HUES6 (cell line): ENCODE results near the gene FAM184B.

Experiments used
- H3K27ac ChIP-seq: 2 replicates; pipeline ENCODE4 v1.7.0; 2013; ENCODE audit warnings: low read depth, mild to moderate bottlenecking, low read length, inconsistent platforms
- H3K27me3 ChIP-seq: 2 replicates; pipeline ENCODE4 v1.6.1; 2013; ENCODE audit warnings: low read length; ENCODE audit not compliant: control insufficient read depth, insufficient read depth
- H3K36me3 ChIP-seq: 2 replicates; pipeline ENCODE4 v1.6.1; 2013; ENCODE audit warnings: low read length; ENCODE audit not compliant: control insufficient read depth, insufficient read depth
- H3K4me1 ChIP-seq: 2 replicates; pipeline ENCODE4 v1.6.1; 2013; ENCODE audit warnings: low read length; ENCODE audit not compliant: control insufficient read depth, insufficient read depth
- H3K4me3 ChIP-seq: 2 replicates; pipeline ENCODE4 v1.5.1; 2013; ENCODE audit warnings: low read depth, low read length
- H3K9ac ChIP-seq: one replicate; pipeline ENCODE4 v1.6.1; 2013; ENCODE audit warnings: mild to moderate bottlenecking, low read length
- H3K9me3 ChIP-seq: 2 replicates; pipeline ENCODE4 v1.6.1; 2013; ENCODE audit warnings: low read depth, low read length; ENCODE audit not compliant: control insufficient read depth, insufficient read depth

FAM184B gene

DNA sequence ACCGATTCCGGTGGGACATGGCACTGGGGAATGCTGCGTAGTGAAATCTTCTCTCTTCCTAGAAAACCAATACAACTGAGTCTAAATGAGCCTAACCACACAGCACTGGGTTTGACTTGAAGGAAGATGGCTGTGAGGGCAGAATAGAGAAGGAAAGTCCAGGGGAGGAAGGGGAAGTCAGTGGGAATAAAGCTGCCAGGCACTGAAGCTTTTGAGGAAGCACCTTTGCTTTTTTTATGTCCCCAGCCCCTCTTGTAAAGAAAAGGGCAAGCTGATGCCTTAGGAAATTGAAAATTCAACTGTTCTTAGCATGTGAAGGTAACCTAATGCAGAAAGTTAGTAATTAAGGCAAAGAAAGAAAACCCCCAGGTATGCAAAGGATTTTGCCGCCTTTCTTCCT is 146.4 kb downstream of the FAM184B start:
- Histone ChIP-seq H3K4me3 (no peak overlapping the region), H3K36me3 (peaks cover 66% of the 10 kb centered on the region), H3K9ac (no peak overlapping the region), H3K27me3 (no peaks in the 10 kb centered on the region), H3K9me3 (no peaks in the 10 kb centered on the region), H3K4me1 (no peaks in the 10 kb centered on the region), H3K27ac (no peak overlapping the region)

DNA sequence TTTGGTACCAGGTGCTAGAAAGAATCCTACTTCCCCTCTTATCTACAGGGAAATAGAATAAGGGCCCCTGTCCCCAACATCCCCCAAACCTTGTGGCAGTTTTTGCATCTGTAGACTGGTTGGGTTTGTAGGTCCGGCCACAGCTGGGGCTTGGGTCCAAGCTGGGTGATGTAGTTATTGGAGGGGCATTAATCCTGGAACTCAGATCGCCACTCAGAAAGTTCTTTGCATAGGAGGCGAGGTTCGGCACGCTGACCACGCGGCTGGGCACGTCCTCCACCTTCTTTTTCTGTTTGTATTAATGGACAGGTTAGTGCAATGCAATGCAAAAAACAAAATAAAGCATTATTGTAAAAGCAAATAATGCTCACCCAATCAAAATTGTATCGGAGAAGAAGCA is 147.8 kb downstream of the FAM184B start:
- Histone ChIP-seq H3K9ac (no peak overlapping the region), H3K27ac (no peak overlapping the region), H3K27me3 (no peaks in the 10 kb centered on the region), H3K4me3 (no peak overlapping the region), H3K4me1 (no peaks in the 10 kb centered on the region), H3K9me3 (no peaks in the 10 kb centered on the region), H3K36me3 (peaks cover 76% of the 10 kb centered on the region)

DNA sequence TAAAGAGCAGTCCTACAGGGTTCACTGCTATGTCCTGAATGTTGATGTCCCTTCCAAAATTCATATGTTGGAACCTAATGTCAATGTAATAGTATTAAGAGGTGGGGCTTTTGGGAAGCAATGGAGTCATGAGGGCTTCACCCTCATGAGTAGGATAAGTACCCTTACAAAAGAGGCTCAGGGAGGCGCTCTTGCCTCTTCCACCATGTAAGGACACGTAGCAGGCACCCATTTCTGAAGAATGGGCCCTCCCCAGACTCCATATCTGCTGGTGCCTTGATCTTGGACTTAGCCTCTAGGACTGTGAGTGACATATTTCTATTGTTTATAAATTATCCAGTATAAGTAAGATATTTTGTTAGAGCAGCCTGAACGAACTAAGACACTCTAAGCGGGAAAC is 151.2 kb downstream of the FAM184B start:
- H3K27ac ChIP-seq, result no peak overlapping the region
- H3K36me3 ChIP-seq, result peaks cover 99% of the 10 kb centered on the region
- H3K4me3 ChIP-seq, result no peak overlapping the region
- no peak overlapping the region for H3K9ac ChIP-seq
- H3K9me3 ChIP-seq, result no peaks in the 10 kb centered on the region
- H3K4me1 ChIP-seq, result no peaks in the 10 kb centered on the region
- no peaks in the 10 kb centered on the region for H3K27me3 ChIP-seq

DNA sequence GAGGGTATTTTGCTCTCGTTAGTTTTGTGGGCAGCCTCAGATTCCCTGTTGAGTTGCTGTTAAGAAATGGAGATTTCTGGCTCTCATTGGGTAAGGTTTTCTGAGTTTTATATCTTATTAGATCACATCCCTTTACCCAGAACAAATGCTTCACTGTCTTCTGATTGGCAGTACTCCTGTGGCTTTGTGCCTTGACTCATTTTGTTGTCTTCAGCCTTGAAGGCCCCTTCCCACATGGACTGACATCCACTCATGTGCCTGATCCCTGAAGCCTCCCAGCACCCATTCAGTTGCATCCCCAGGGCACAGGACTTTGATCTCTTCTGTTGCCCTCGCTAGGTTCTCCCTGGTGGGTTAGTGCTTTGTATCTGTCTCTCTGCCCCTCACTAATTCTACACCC is 156.6 kb downstream of the FAM184B start:
- Histone ChIP-seq H3K9ac (no peak overlapping the region), H3K36me3 (peaks cover 98% of the 10 kb centered on the region), H3K4me3 (no peak overlapping the region), H3K9me3 (no peaks in the 10 kb centered on the region), H3K27me3 (no peaks in the 10 kb centered on the region), H3K27ac (no peak overlapping the region), H3K4me1 (no peaks in the 10 kb centered on the region)

DNA sequence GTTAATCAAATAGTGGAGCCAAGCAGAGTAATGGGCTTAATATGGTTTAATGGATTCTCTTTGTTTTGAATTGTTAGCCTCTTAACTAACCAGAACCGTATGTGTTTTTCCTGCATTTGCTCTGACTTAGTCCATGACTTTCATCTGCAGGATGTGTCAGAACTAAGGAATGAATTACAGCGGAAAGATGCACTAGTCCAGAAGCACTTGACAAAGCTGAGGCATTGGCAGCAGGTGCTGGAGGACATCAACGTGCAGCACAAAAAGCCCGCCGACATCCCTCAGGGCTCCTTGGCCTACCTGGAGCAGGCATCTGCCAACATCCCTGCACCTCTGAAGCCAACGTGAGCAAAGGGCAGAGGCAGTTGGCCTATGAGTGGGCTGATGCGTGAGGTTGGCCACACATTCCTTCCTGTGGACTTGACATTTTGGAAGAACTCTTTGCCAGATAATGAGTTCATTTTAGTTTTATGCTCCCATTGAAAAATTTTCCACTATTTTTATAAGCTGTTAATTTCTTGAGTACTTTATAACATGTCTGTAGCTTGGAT is 157.9 kb downstream of the FAM184B start:
- no peaks in the 10 kb centered on the region for H3K27me3 ChIP-seq
- no peaks in the 10 kb centered on the region for H3K4me1 ChIP-seq
- peaks cover 98% of the 10 kb centered on the region for H3K36me3 ChIP-seq

DNA sequence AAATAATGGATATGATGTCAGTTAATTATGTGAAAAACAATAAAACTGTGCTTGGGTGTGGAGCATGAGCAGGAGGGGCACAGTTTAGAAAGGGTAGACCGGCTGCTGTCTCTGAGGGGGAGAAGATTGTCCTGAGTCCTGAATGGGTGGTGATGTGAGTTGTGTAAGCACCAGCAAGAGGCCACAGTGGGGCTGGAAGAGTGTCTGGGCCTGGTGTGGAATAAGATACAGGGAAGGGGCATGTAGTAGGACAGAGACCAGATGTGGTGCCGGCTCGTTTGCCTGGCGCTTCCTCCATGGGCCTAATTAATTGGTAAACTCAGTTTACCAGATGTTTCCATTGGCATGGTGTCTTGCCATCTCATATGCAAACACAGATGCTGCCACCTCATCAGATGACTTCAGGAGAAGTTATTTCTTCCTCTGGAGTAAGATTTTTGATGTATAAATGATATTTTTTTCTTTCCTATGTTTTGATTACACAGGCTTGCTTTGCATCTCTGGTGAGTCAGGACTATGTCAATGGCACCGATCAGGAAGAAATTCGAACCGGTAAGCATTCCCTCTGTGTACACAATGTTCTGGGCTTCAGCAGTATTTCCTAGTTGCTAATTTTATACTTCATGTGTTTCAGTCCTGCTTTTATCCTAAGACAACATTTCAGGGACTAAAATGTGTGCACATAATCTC is 161.9 kb downstream of the FAM184B start:
- H3K27ac ChIP-seq, result no peak overlapping the region
- no peaks in the 10 kb centered on the region for H3K4me1 ChIP-seq
- H3K9ac ChIP-seq, result no peak overlapping the region
- no peaks in the 10 kb centered on the region for H3K9me3 ChIP-seq
- H3K4me3 ChIP-seq, result no peak overlapping the region
- no peaks in the 10 kb centered on the region for H3K27me3 ChIP-seq
- H3K36me3 ChIP-seq, result peaks cover 82% of the 10 kb centered on the region

More for the DNA sequence above, 157.9 kb downstream of the FAM184B start:
- H3K9me3 ChIP-seq, result no peaks in the 10 kb centered on the region
- no peak overlapping the region for H3K9ac ChIP-seq
- no peak overlapping the region for H3K4me3 ChIP-seq
- H3K27ac ChIP-seq, result no peak overlapping the region

DNA sequence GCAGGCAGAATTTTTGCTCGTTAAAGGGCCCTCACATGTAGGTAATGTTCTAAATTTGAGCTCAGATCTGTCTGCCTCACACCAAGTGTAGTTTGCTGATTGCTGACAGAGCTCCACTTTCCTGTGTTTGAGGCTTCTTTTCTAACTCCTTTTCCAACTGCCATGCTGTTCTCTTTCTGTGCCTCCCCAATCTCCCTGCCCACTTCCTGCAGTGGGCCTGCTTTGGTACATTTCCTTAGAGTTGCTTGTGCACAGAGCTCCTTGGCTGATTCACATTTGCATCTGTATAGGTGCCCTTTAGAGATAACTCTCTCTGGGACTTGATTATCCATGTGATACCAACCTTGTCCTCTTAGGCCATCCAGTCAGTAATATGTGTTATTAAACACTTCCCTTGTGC is 162.5 kb downstream of the FAM184B start:
- Histone ChIP-seq H3K27ac (no peak overlapping the region), H3K36me3 (peaks cover 76% of the 10 kb centered on the region)

DNA sequence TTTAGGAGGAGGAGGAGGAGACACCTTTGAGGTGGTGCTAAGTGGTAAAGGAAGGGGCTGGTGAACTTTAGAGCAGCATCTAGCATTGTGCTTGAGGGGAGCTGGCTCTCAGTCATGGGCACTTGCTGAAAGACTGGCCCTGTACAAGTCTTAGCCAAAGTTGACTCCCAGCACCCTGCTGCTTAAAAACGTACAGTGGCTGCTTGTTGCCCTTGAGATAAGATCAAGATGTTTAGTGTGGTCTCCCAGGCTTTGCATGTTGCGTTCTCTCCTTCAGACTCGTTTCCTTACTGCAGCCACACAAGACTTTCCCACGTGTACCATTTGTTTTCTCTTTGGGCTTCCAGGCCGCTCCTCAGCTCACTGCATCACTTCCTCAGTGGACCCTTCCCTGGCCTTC is 165.1 kb downstream of the FAM184B start:
- H3K27ac ChIP-seq, result no peak overlapping the region
- 0 out of 2 replicates have a peak overlapping the region, but pooled peaks have one; percentile 18 for H3K4me3 ChIP-seq
- H3K4me1 ChIP-seq, result no peaks in the 10 kb centered on the region
- no peaks in the 10 kb centered on the region for H3K27me3 ChIP-seq
- no peaks in the 10 kb centered on the region for H3K9me3 ChIP-seq
- no peak overlapping the region for H3K9ac ChIP-seq
- H3K36me3 ChIP-seq, result peaks cover 50% of the 10 kb centered on the region

More for the DNA sequence above, 162.5 kb downstream of the FAM184B start:
- Histone ChIP-seq H3K27me3 (no peaks in the 10 kb centered on the region), H3K9me3 (no peaks in the 10 kb centered on the region), H3K9ac (no peak overlapping the region), H3K4me1 (no peaks in the 10 kb centered on the region), H3K4me3 (no peak overlapping the region)

DNA sequence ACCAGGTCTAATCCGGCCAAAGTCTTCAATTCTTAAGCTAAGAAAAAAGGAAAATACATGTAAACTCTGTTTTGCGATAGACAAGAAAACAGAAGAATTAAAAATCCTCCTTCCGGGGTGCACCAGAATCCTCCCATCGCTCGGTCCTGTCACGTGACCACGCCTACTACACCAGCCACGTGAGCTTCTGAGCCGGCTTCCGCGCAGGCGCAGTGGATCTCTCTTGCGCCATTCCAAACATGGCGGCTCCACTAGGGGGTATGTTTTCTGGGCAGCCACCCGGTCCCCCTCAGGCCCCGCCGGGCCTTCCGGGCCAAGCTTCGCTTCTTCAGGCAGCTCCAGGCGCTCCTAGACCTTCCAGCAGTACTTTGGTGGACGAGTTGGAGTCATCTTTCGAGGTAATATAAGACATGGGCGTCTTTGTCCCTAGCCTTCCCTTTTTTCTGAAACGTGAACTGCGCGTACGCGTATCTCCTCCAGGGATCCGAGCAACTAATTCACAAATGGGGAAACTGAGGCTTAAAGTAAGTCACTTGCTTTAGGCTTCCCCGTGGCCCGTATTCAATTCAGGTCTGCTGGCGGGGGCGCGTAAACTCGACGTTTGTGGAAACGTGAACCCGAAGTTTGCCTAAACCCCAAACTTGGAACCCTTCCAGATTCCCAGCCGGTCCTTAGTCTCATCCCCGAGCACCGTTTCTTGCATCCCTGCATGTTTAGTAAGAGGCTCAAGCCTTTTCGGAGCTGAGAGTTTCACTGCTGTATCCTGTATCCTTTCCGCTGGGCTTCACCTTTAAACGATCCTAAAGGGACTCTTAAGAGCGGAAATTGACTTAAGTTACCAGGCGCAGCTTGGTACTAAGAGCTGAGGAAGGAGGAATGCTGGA is 166.8 kb downstream of the FAM184B start, which contains the start of gene MED28:
Gene MED28 (plus strand): TSS at position 226 of the 884 bp plus-strand sequence. CDS start 14 bp downstream, at position 240.
- H3K4me3 ChIP-seq, result peak within 1 kb of the TSS; percentile 84
- H3K27me3 ChIP-seq, result no peaks in the 10 kb centered on the region
- H3K27ac ChIP-seq, result peak within 1 kb of the TSS; percentile 86
- H3K4me1 ChIP-seq, result no peaks in the 10 kb centered on the region
- peaks cover 34% of the 10 kb centered on the region for H3K36me3 ChIP-seq
- peak within 1 kb of the TSS; percentile 94 for H3K9ac ChIP-seq
- H3K9me3 ChIP-seq, result no peaks in the 10 kb centered on the region

DNA sequence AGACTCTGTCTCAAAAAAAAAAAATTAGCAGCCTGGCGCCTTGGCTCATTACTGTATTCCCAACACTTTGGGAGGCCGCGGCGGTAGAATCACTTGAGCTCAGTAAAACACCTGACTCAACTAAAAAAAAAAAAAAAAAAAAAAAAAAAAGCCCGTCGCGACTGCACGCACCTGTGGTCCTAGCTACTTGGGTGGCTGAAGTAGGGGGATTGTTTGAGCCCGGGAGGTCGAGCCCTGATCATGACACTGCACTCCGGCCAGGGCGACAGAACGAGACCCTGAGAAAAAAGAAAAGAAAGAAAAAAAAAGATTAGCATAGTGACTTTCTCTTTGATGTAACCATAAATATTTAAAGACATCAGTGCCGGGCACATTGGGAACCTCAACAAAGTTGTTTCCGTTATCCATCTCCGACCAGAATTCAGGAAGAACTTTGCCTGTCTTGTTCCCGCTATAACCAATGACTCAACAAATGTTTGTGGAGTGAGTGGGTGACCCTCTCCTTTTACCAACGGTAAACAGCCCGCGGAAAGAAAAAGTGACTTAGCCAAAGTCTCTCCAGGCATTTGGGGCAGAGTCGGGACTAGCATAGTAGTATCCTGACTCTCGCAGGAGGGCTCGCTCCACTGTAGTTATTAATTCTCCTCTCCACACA is 167.5 kb downstream of the FAM184B start:
- no peak overlapping the region; the same call in 1 of the 2 replicates for H3K27ac ChIP-seq
- peak overlapping the region; percentile 94 for H3K9ac ChIP-seq

More for the DNA sequence above, 167.5 kb downstream of the FAM184B start:
- no peaks in the 10 kb centered on the region for H3K27me3 ChIP-seq
- H3K4me1 ChIP-seq, result no peaks in the 10 kb centered on the region
- peaks cover 26% of the 10 kb centered on the region for H3K36me3 ChIP-seq
- H3K4me3 ChIP-seq, result peak overlapping the region; percentile 84
- no peaks in the 10 kb centered on the region for H3K9me3 ChIP-seq
